A673 (cell line): ENCODE measurements around the gene MAT1A. TPM values are rescaled to one million over a fixed set of nuclear protein-coding genes. Genes with fewer than 3 reads are reported as not detected.

Experiments used
- Bru-seq: library from RNA; stranded (reverse); fragments of 400-500 nt; gene quantifications from one replicate; lab custom pipeline; 2021; lab: Mats Ljungman, UMichigan
- BruChase-seq, 2 experiments: library from RNA; stranded (reverse); fragments of 400-500 nt; gene quantifications; one replicate each; lab custom pipeline; 2021; lab: Mats Ljungman, UMichigan
- BruUV-seq: library from RNA; stranded (reverse); fragments of 400-500 nt; replicated peaks from 2 replicates; lab custom pipeline; 2021; lab: Mats Ljungman, UMichigan
- CTCF ChIA-PET: fragments of 300-600 bp; sonication (Branson Sonifier 250); formaldehyde crosslinking; loops from one replicate; lab custom pipeline; 2022; ENCODE audit warnings: antibody characterized with exemption; lab: Charles Lee
- POLR2A ChIA-PET: fragments of 300-600 bp; sonication (Branson Sonifier 250); formaldehyde crosslinking; loops from one replicate; lab custom pipeline; 2022; ENCODE audit warnings: antibody characterized with exemption; ENCODE audit not compliant: low non-redundant PET; lab: Charles Lee
- DNase-seq: peaks from one replicate; pipeline ENCODE4 v3.0.0-alpha.2; 2015; ENCODE audit warnings: low spot score
- H3K27ac ChIP-seq: fragments of 200-600 bp; sonication (generic); 2 replicates; pipeline ENCODE4 v1.5.1; 2016; ENCODE audit warnings: mixed run types, low read depth, mild to moderate bottlenecking, mixed read lengths, antibody characterized with exemption, low read length; ENCODE audit not compliant: poor library complexity, severe bottlenecking
- H3K27me3 ChIP-seq: fragments of 200-600 bp; sonication (generic); replicated peaks from 2 replicates; pipeline ENCODE4 v1.6.1; 2017; ENCODE audit warnings: mixed run types, low read depth, mild to moderate bottlenecking, mixed read lengths, antibody characterized with exemption, low read length; ENCODE audit not compliant: insufficient read depth, poor library complexity
- H3K36me3 ChIP-seq: fragments of 200-600 bp; sonication (generic); 2 replicates; pipeline ENCODE4 v1.6.1; 2016; ENCODE audit warnings: mixed run types, mild to moderate bottlenecking, mixed read lengths, antibody characterized with exemption, low read length; ENCODE audit not compliant: insufficient read depth, poor library complexity, severe bottlenecking
- H3K4me1 ChIP-seq: fragments of 200-600 bp; sonication (generic); 2 replicates; pipeline ENCODE4 v1.6.1; 2017; ENCODE audit warnings: mixed run types, mild to moderate bottlenecking, mixed read lengths, antibody characterized with exemption, low read length; ENCODE audit not compliant: insufficient read depth, poor library complexity, severe bottlenecking
- H3K4me3 ChIP-seq: fragments of 200-600 bp; sonication (generic); 2 replicates; pipeline ENCODE4 v1.5.1; 2016; ENCODE audit warnings: low read depth, mixed run types, mild to moderate bottlenecking, mixed read lengths, low read length; ENCODE audit not compliant: poor library complexity, severe bottlenecking
- H3K9me3 ChIP-seq: fragments of 200-600 bp; sonication (generic); 2 replicates; pipeline ENCODE4 v1.6.1; 2016; ENCODE audit warnings: mixed run types, low read depth, mild to moderate bottlenecking, mixed read lengths, antibody characterized with exemption, low read length; ENCODE audit not compliant: poor library complexity, severe bottlenecking
- EZH2 ChIP-seq: fragments of 200-600 bp; sonication (generic); IDR thresholded peaks from 2 replicates; pipeline ENCODE4 v1.6.1; 2017; ENCODE audit warnings: borderline replicate concordance, low read depth, mild to moderate bottlenecking, mixed read lengths, antibody characterized with exemption, low read length; ENCODE audit not compliant: poor library complexity, severe bottlenecking
- intact Hi-C: fragments of 100-400 bp; cut with micrococcal nuclease; formaldehyde crosslinking; loops from one replicate; pipeline ENCODE4 v1.10.0; 2022; ENCODE audit not compliant: unreplicated experiment
- long read RNA-seq: library from polyadenylated mRNA; stranded (forward); transcript quantifications from one replicate; pipeline ENCODE4 v2.0.0, GENCODE V29; 2022
- total RNA-seq: library from RNA; stranded (reverse); gene quantifications from 2 replicates; pipeline ENCODE4 v1.2.3, GENCODE V29; 2021
- TF ChIP-seq, protein P1 (sequence below): fragments of 300-800, 200-600 bp; sonication (generic); conservative IDR thresholded peaks from 2 replicates; pipeline ENCODE4 v1.5.1; 2017; ENCODE audit warnings: low read depth, mild to moderate bottlenecking, antibody characterized with exemption, low read length, moderate library complexity, mixed read lengths

The MAT1A gene
- total RNA-seq (not detected in 2 replicates), Bru-seq, nascent RNA (percentile 9 among the genes with signal in this experiment), BruChase-seq, experiment 1, labeled RNA remaining after a 2-hour chase (not detected), BruChase-seq, experiment 2, labeled RNA remaining after a 6-hour chase (percentile 5 among the genes with signal in this experiment)
- long read RNA-seq: 0 reads

DNA sequence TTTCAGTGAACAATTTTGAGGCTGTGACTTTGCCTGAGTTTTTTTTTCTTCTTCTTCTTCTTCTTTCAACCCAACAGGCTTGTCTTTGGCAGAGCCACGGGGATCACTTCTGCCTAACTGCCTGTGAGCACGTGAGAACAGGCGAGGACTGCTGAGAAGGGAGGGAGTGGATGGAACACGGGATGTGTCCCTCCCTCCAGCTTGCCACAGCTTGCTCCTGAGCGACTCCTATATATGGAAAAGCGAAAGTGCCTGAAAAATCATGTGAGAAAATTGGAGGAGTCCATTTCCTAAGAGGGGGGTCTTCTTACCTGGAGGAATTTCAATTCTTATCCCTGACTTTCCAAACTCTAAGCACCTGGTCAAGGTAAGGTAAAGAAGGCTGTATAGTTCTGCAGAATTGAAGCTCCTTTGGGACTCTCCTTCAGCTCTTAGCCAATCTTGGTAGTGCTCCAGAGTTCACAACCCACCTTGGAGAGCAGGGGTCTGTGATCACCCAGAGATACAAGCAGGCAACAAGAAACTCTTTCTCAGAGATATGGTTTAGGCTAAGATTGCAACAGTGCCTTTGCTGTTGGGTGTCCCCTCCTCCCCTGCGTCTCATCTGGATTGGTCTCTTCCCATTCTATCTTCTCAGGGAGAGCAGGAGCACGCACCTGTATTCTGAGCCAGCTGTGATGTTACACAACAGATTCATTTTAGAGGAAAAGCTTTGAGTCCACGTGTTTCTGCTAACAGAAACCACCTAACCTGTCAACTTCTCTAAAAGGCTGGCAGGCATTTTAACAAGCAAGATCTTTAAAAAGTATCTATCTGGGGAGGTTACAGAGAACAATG lies at the start of gene MAT1A:
MAT1A (minus strand) TSS at position 208 of the 837 bp plus-strand sequence. CDS start 235 bp downstream, outside the sequence.
- Histone ChIP-seq H3K4me1 (no peaks in the 10 kb centered on the region), H3K27ac (no peak within 1 kb of the TSS), H3K27me3 (peaks cover 4% of the 10 kb centered on the region), H3K9me3 (no peaks in the 10 kb centered on the region), H3K4me3 (no peak within 1 kb of the TSS), H3K36me3 (no peaks in the 10 kb centered on the region)
- intact Hi-C loops: no loop called here
- BruUV-seq: no TSS peak
- no peak for TF ChIP-seq EZH2
- TF ChIP-seq, protein P1, sequence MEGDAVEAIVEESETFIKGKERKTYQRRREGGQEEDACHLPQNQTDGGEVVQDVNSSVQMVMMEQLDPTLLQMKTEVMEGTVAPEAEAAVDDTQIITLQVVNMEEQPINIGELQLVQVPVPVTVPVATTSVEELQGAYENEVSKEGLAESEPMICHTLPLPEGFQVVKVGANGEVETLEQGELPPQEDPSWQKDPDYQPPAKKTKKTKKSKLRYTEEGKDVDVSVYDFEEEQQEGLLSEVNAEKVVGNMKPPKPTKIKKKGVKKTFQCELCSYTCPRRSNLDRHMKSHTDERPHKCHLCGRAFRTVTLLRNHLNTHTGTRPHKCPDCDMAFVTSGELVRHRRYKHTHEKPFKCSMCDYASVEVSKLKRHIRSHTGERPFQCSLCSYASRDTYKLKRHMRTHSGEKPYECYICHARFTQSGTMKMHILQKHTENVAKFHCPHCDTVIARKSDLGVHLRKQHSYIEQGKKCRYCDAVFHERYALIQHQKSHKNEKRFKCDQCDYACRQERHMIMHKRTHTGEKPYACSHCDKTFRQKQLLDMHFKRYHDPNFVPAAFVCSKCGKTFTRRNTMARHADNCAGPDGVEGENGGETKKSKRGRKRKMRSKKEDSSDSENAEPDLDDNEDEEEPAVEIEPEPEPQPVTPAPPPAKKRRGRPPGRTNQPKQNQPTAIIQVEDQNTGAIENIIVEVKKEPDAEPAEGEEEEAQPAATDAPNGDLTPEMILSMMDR: peak; percentile 20; the same call in 1 of the 2 replicates
- ChIA-PET POLR2A (no interaction called here), CTCF (interaction anchor here (0.6 kb wide), 1 partner anchor 207 kb away, joined by 3 read pairs; no protein-coding TSS in a partner anchor)
- peak; percentile 37 for DNase-seq

DNA sequence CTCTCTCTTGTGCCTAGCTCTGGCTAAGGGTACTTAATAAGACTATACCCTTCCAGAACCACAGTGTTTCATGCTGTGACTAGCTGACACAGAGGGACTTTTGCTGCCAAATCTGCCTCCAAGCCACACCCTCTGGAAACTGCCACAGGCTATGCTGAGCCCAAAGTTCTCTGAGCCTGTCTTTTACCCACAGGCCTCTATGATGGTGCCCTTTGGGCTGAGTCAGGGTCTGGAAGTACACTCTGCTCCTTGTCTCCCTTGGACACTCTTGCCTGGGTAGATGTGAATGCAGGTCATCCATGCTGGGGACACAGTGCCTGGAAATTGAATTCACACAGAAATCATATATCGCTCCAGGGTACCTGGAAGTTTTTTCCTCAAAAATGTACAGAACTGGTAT lies 44.5 kb upstream of the MAT1A start:
- BruUV-seq: no TSS peak
- ChIA-PET POLR2A (no interaction called here), CTCF (no interaction called here)
- Histone ChIP-seq H3K4me3 (no peak overlapping the region), H3K9me3 (no peaks in the 10 kb centered on the region), H3K27ac (no peak overlapping the region), H3K27me3 (no peaks in the 10 kb centered on the region), H3K36me3 (no peaks in the 10 kb centered on the region), H3K4me1 (no peaks in the 10 kb centered on the region)
- no peak for DNase-seq
- TF ChIP-seq, protein P1: no peak
- no peak for TF ChIP-seq EZH2
- intact Hi-C loops: no loop called here

DNA sequence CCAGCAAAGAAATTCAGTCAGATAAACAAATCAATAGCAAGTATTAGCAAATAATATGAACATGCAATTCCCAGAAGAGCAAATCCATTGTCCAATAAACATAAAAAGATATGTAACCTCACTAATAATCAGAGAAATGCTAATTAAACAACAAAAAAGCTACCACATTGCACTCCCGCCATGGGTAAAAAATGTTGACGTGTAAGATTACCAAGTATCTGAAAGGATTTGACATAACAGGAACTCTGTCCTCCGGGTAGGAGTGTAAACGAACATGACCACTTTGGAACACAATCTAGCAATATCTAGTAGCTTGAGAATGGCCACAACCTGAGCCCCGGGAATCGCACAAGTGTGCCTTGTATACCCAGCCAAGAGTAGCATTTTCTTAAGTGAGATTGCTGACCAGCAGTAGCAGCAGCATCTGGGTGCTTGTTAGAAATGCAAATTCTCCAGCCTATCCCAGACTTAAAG lies 35.5 kb upstream of the MAT1A start:
- Histone ChIP-seq H3K27ac (no peak overlapping the region), H3K27me3 (no peaks in the 10 kb centered on the region), H3K4me1 (peaks cover 4% of the 10 kb centered on the region), H3K36me3 (no peaks in the 10 kb centered on the region), H3K9me3 (no peaks in the 10 kb centered on the region), H3K4me3 (no peak overlapping the region)
- no TSS peak for BruUV-seq
- intact Hi-C loops: no loop called here
- ChIA-PET CTCF (no interaction called here), POLR2A (no interaction called here)
- no peak for TF ChIP-seq EZH2
- TF ChIP-seq, protein P1: no peak
- no peak for DNase-seq
